ENCODE measurements around the gene TSC22D1.
"Not testable (repeated sequence)": the region's sequence is repeated elsewhere in the genome, so short reads cannot be mapped to it uniquely, and the experiment has no call there.

The TSC22D1 gene

GRCh38 chr13:44506251-44506650 lies 69.9 kb downstream of the TSC22D1 start:
- no peak for DNase-seq (ENCODE audit: low read depth in 2 of 2)

DNA sequence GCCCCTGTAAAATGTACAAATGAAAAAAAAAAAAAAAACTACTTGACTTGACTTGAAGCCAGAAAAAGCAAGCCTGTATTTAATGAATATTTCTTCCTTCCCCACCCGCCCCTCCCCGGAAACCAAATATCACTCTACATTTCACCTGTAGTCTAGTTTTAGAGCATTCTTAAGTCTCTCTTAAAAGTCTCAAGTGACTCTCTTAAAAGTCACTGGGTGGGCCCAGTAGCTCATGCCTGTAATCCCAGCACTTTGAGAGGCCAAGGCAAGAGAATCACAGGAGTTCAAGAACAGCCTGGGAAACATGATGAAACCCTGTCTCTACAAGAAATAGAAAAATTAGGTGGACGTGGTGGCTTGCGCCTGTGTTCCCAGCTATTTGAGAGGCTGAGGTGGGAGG lies 72.0 kb downstream of the TSC22D1 start:
- DNase-seq (ENCODE audit: low read depth in 2 of 2): no peak

DNA sequence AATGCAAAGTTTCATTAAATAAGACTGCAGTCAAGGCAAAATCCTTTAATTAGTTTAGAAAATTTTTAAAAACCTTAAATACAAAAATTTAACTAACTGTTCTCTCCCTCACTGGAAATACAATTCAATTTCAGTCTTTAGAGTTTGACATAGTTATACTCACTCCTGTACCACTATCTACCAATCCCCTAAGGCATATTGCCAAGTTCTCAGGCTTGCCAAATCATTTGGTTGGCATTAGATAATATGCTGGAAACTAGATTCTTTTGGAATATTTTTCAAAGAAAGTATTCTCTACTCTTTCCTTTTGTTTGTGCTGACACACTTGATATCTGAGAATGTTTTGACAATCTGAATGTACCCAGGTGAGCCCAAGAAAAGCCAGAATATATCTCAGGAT lies 77.2 kb downstream of the TSC22D1 start:
- no peak for DNase-seq (ENCODE audit: low read depth in 2 of 2)

- no peak for DNase-seq (ENCODE audit: low read depth in 2 of 2)
Measured at GRCh38 chr13:44498502-44498901, 77.6 kb downstream of the TSC22D1 start.

DNA sequence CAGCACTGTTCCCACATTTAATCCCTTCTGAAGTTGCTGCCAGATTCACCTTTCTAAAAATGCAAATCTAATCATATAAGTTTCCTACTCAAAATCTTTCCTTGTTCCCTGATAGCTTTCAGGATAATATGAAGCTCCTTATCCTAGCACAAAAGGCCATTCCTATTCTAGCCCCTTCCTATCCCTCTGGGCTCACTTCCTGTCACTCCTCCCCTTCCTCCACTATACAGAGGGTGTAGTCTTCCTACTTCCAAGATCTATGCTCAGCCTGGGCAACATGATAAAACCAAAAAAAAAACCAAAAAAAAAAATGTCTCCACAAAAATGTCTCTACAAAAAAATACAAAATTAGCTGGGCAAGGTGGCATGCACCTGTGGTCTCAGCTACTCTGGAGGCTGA lies 78.3 kb downstream of the TSC22D1 start:
- no peak for DNase-seq (ENCODE audit: low read depth in 2 of 2)

DNA sequence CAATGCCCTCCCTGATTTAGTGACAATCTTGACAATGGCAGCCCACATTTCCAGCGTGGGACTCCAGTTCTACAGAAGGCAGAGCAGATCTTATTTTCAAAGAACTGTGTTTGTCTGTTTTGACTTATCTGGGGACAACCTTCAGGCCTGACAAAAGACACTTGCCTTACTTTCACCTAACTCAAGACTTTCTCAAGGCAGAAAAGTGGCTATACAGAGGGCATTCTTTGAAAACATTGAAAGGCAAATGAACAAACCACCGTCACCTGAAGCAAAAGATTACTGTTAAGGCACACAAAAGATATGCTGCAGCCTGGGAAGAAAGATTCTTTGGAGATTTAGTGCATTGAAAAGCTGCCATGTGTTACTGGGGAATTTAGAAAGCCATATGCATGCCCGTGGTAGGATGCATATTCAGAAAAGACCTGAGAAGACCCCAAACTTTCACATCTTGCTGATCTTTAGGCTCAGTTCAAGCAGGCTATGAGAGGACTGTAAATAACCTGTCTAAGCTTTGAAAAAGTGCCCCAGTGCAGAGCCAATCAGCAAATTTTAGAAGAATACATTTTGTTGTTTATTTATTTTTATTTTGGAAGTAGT lies 82.8 kb downstream of the TSC22D1 start:
- no peak for DNase-seq (ENCODE audit: low read depth in 2 of 2)

DNA sequence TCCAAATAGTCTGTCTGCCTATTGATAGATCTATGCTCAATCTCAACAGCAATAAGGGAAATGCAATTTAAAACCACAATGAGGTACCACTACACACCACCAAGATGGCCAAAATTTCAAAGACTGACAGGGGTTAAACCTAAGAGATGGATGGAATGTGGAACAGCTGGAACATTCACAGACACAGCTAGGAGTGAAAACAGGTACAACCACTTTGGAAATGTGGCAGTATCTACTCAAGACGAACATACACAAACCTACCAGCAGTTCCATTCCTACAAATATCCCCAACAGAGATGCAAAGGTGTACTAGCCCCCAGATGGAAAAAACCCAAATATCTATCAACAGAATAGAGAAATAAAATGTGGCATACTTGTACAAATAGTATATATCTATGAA lies 86.4 kb downstream of the TSC22D1 start:
- no peak for DNase-seq (ENCODE audit: low read depth in 2 of 2)

DNA sequence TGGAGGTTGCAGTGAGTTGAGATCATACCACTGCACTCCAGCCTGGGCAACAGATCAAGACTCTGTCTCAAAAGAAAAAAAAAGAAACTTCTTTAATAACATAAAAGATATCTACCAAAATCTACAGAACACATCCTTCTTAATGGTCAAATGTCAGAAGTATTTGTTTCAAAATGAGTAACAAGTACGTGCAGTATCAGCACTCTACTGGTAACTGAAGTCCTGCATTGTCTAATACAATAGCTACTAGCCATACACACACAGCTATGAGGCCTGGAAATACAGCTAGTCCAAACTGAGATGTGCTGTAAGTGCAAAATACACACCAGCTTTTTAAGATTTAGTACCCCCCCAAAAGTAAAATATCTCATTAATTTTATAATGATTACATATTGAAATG lies 88.1 kb downstream of the TSC22D1 start:
- DNase-seq (ENCODE audit: low read depth in 2 of 2): no peak

- no peak for DNase-seq (ENCODE audit: low read depth in 2 of 2)
Measured at GRCh38 chr13:44484562-44485138, 91.5 kb downstream of the TSC22D1 start.

DNA sequence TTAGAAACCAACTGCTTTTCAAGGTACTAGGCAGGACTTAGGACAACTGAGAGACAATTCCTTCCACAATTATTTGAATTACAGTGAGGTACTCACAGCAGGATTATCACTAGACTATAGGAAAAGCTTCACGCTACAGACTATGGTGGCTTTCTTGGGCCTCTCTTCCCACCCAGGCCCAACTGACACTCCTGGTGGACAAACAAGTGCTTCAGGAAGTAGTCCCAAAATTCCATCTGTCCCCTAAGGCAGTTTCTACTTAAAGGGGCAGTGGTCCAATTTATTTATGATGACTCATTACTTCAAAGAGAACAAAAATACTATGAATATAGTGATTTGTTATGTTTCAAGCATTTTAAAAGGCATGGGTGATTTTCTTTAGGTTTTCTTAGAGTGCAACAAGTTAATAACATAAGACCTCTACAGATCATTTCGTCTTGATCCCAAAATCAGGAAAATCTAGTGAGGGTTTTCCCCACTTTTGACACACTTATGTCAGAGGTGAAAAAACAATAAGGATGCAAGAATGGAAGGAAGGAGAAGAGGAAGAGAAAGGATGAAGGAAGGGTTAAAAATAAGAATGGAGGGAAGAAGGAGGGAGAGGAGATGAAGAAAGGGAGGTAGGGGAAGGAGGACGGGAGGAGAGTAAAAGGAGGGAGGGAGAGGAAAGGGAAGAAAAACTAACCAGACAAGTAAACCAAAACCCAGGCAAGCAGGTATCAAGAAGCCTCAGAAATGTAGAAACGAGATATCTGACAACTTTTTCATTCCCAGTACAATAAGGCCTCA lies 101.8 kb downstream of the TSC22D1 start:
- DNase-seq (ENCODE audit: low read depth in 2 of 2): no peak

DNA sequence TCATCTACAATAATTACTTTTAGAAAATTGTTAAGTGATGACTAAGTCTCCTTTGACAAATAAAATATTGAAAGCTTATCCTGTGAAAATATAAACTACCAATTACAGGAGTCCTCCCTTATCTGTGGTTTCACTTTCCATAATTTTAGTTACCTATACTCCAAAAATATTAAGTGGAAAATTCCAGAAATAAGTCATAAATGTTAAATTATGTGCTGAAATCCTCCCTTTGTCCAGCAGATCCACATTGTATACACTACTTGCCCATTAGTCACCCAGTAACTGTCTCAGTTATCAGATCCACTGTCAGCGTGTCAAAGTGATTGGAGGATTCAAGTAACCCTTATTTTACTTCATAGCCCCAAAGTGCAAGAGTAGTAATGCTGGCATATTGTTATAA lies 104.4 kb downstream of the TSC22D1 start:
- DNase-seq (ENCODE audit: low read depth in 2 of 2): no peak

DNA sequence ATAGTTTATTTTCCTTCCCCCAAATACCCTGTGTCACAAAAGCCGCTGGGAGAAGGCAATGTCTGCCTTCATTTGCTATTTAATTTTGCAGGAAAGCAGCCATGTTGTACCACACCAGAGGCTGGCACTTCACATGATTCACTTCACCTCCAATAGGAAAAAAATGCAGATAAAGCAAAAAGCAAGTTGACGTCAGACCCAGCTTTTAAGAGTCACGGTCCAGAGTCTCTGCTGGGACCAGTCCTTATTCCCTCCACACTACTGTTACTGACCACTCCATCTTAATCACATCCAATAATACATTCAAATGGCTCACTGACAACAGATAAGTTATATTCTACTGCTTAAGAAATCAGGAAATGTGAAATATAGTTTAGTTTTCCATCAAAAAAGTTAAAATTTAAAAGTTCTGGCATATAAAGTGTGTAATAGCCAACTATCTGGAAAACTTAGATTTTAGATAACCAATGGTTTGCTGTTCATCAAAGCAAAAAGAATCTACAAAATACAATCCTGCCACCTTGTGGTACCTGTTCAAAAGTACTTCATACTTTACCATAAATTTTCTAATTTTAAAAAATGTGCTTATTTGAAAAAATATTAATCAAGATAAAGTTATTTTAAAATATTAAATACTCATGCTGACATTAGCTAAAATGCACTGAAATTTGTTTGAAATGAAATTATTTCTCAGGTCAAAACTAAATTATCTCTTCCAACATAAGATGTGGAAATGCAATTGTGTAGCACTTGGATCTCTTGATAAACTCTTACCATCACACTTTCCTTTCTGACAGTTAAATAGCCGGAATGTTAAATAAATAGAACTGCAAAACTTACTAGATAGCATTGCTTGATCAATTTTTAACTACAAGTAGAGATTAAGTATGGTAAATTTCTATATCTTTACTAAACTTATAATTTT lies 105.2 kb downstream of the TSC22D1 start:
- no peak for DNase-seq (ENCODE audit: low read depth in 2 of 2)

DNA sequence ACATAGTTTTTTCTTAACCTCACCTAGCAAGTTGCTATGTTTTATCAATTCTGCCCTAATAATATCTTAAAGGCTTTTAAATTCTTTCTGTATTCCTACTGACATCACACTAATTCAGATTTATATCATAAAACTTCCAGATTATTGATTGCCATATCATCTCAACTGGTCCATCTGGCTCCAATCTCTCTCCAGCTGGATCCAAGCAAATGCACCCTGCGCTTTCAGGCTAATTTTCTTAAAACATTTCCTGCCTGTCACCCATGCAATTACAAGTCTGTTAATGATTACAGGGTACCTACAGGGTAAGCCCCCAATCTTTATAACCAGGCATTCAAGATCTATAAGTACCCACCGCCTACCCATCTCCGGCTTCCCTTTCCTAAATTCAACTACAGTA lies 107.3 kb downstream of the TSC22D1 start:
- DNase-seq (ENCODE audit: low read depth in 2 of 2): no peak

GRCh38 chr13:44465318-44465717 lies 110.8 kb downstream of the TSC22D1 start:
- no peak for DNase-seq (ENCODE audit: low read depth in 2 of 2)

- DNase-seq (ENCODE audit: low read depth in 2 of 2): no peak
Measured at GRCh38 chr13:44464471-44464870, 111.7 kb downstream of the TSC22D1 start.

DNA sequence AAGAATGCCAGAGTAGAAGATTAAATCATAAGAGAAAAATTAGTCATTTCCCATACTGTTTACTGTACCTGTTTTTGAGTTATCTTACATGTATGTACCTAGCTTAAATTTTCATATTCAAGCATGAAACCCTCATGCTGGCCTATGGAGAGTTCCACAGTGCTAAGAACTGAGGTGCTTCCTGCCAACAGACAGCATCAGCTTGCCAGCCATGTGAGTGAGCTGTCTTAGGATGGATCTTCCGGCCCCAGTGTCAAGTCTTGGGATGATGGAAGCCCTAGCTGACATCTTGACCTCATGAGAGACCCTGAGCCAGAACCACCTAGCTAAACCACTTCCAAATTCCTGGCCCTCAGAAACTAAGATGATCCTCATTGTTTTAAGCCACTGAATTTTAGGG lies 112.4 kb downstream of the TSC22D1 start:
- DNase-seq (ENCODE audit: low read depth in 2 of 2): no peak

DNA sequence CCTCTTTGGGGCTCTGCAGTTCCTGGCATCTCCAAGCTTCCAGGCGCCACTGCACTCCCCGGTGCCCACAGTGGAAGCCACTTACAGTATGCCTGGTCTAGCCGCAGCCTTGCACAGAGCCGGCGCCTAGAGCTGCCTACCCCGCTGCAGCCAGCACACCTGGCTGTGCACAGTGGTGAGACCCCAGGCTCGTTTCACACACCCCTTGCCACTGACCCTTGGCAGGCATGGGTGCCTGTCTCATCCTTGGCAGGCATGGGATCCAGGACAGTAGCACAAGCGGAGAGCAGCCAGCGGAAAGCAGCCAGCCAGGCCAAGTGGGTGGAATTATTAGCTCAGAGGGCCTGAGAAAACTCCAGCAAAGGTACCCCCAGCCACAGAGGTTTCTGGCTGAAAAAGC lies 116.5 kb downstream of the TSC22D1 start:
- DNase-seq (ENCODE audit: low read depth in 2 of 2): no peak

- no peak for DNase-seq (ENCODE audit: low read depth in 2 of 2)
Measured at GRCh38 chr13:44458313-44458975, 117.7 kb downstream of the TSC22D1 start.

GRCh38 chr13:44456212-44456611 lies 119.9 kb downstream of the TSC22D1 start:
- DNase-seq (ENCODE audit: low read depth in 2 of 2): not testable (repeated sequence)

DNA sequence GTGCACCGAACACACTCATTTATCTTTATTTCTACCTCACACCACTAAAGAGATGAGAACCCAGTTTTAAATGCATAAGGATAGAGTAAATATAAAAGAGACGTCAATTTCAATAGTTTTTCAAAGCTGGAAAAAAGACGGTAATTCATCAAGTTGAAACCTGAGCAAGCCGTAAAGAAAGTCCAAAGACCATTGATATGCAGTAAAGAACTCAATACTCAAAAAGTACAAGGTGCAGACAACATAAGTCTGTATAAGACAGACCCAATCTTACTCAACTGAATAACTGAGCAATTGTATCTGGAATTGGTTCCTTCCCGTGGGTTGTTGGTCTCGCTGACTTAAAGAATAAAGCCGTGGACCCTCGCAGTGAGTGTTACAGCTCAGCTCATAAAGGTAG lies 120.4 kb downstream of the TSC22D1 start:
- no peak for DNase-seq (ENCODE audit: low read depth in 2 of 2)

- DNase-seq (ENCODE audit: low read depth in 2 of 2): no peak
Measured at GRCh38 chr13:44453881-44454280, 122.2 kb downstream of the TSC22D1 start.

DNA sequence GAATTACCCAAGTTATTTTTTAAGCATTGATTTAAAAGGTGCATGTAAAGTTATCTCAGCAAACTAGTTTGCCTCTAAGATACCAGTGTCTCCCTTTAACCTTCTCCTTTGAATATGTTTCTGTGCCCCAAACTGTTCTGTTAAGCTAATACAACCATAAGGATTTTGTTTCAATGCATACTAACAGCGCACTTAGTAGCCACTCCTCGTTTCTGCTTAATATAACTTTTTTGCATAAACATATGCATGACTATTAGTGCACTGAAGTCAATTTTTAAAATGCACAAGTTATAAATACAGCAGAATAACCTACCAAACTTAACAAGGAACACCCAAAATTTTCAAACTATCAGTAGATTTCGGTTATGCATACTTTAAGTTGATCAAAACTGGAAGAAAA lies 123.1 kb downstream of the TSC22D1 start:
- no peak for DNase-seq (ENCODE audit: low read depth in 2 of 2)
